ENCODE results near the gene SYNGR3.
A peak's percentile ranks its signal among the peaks of the same experiment; 100 is the strongest.
"Not testable (repeated sequence)": the region's sequence is repeated elsewhere in the genome, so short reads cannot be mapped to it uniquely, and the experiment has no call there.

SYNGR3 gene

GRCh38 chr16:2011726-2012125, 22.0 kb downstream of the SYNGR3 start:
- not testable (repeated sequence) for H3K4me3 ChIP-seq (ENCODE audit: low read length); H3K4me1 ChIP-seq (ENCODE audit: control insufficient read depth, insufficient read depth, low read length); H3K36me3 ChIP-seq (ENCODE audit: control insufficient read depth, insufficient read depth, low read length); DNase-seq (ENCODE audit: low read depth, low spot score); H3K9me3 ChIP-seq (ENCODE audit: control insufficient read depth, insufficient read depth, low read length); H3K27ac ChIP-seq (ENCODE audit: low read length); H3K27me3 ChIP-seq (ENCODE audit: control insufficient read depth, insufficient read depth, low read length)
- WGBS (ENCODE audit: insufficient coverage, insufficient read length), result no CpG with 5 or more reads among the region's 9 CpGs

DNA sequence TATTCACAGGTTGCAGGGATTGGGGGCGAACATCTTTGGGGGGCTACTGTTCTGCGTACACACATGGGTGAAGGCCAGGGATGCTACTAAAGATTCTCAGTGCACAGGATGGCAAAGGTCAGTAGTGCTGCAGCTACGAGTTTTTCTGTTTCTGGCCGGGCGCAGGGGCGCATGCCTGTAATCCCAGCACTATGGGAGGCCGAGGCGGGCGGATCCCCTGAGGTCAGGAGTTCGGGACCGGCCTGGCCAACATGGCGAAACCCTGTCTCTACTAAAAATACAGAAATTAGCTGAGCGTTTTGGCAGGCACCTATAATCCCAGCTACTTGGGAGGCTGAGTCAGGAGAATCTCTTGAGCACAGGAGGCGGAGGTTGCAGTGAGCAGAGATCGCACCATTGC, 23.8 kb downstream of the SYNGR3 start:
- Histone ChIP-seq H3K4me3 (ENCODE audit: low read length) (no peak overlapping the region), H3K27ac (ENCODE audit: low read length) (no peak overlapping the region), H3K27me3 (ENCODE audit: control insufficient read depth, insufficient read depth, low read length) (no peaks in the 10 kb centered on the region), H3K9me3 (ENCODE audit: control insufficient read depth, insufficient read depth, low read length) (no peaks in the 10 kb centered on the region), H3K4me1 (ENCODE audit: control insufficient read depth, insufficient read depth, low read length) (no peaks in the 10 kb centered on the region; the same call in 1 of the 2 replicates), H3K36me3 (ENCODE audit: control insufficient read depth, insufficient read depth, low read length) (no peaks in the 10 kb centered on the region)
- no peak for DNase-seq (ENCODE audit: low read depth, low spot score)
- no CpG with 5 or more reads among the region's 15 CpGs for WGBS (ENCODE audit: insufficient coverage, insufficient read length)

DNA sequence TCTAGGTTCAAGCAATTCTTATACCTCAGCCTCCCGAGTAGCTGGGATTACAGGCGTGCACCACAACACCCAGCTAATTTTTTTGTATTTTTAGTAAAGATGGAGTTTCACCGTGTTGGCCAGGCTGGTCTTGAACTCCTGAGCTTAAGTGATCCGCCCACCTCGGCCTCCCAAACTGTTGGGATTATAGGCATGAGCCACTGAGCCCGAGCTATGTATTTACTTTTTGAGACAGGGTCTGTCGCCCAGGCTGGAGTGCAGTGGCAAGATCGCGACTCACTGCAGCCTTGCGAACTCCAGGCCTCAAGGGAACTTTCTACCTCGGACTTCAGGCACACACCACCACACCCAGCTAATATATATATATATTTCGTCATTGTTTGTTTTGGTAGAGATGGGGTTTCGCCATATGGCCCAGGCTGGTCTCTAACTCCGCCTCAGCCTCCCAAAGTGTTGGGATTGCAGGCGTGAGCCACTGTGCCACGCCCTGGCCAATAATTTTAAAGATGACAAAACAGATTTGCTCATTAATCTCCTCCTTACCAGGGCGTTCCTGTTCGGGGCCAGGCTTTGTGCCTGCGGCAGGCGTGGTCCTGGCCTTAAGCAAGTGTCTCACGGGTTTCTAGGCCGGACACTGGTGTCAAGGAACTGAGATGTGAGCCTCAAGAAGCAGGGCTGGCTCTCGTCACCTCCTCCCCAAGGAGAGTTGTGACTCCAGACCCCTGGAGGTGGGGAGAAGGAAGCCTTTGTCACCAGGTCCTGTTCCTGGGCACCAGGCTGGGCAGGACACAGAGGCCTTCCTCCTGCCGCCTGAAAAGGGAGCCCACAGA, 25.6 kb downstream of the SYNGR3 start:
- H3K36me3 ChIP-seq (ENCODE audit: control insufficient read depth, insufficient read depth, low read length), result no peaks in the 10 kb centered on the region
- no peak for DNase-seq (ENCODE audit: low read depth, low spot score)
- no peaks in the 10 kb centered on the region for H3K9me3 ChIP-seq (ENCODE audit: control insufficient read depth, insufficient read depth, low read length)
- no peak overlapping the region for H3K4me3 ChIP-seq (ENCODE audit: low read length)
- WGBS (ENCODE audit: insufficient coverage, insufficient read length), result no CpG with 5 or more reads among the region's 24 CpGs
- peaks cover 12% of the 10 kb centered on the region; the same call in 1 of the 2 replicates for H3K27me3 ChIP-seq (ENCODE audit: control insufficient read depth, insufficient read depth, low read length)
- no peak overlapping the region for H3K27ac ChIP-seq (ENCODE audit: low read length)
- no peaks in the 10 kb centered on the region; the same call in 1 of the 2 replicates for H3K4me1 ChIP-seq (ENCODE audit: control insufficient read depth, insufficient read depth, low read length)

DNA sequence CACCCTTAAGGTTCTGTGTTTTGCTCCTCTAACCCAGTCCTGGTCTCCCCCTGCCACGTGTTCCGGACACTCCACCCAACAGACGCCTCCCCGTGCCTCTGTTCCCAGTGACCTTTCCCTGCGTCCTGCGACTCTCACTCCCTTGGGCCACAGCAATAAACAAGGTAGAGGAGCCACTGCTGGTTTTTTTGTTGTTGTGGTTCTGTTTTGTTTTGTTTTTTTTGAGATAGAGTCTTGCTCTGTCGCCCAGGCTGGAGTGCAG, 26.1 kb downstream of the SYNGR3 start:
- no peak for DNase-seq (ENCODE audit: low read depth, low spot score)
- H3K4me3 ChIP-seq (ENCODE audit: low read length), result no peak overlapping the region
- H3K4me1 ChIP-seq (ENCODE audit: control insufficient read depth, insufficient read depth, low read length), result no peaks in the 10 kb centered on the region
- H3K27me3 ChIP-seq (ENCODE audit: control insufficient read depth, insufficient read depth, low read length), result peaks cover 14% of the 10 kb centered on the region
- WGBS (ENCODE audit: insufficient coverage, insufficient read length), result no CpG with 5 or more reads among the region's 7 CpGs
- no peak overlapping the region for H3K27ac ChIP-seq (ENCODE audit: low read length)
- no peaks in the 10 kb centered on the region for H3K9me3 ChIP-seq (ENCODE audit: control insufficient read depth, insufficient read depth, low read length)
- H3K36me3 ChIP-seq (ENCODE audit: control insufficient read depth, insufficient read depth, low read length), result no peaks in the 10 kb centered on the region

DNA sequence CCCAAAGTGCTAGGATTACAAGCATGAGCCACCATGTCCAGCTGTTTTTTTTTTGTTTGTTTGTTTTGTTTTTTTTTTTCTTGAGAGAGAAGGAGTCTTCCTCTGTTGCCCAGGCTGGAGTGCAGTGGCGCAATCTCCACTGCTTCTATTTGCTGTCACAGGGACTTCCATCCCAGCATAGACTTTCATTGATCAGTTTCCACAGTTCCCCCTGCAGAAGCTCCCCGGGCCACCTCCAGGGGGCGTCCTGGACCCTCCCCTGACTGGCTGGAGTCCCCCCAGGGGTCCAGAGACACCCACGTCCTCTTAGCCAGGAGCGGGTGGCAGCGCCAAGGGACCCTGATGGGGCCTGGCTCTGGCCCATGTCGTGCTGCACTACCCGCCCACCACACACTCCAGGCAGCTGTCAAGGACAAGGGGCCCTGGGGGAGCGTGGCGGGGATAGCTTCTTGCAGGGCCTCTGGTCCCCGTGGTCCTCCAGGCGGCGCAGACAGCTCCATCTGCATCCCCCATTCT, 26.7 kb downstream of the SYNGR3 start:
- H3K27me3 ChIP-seq (ENCODE audit: control insufficient read depth, insufficient read depth, low read length), result peaks cover 17% of the 10 kb centered on the region
- H3K4me1 ChIP-seq (ENCODE audit: control insufficient read depth, insufficient read depth, low read length), result no peaks in the 10 kb centered on the region
- no peaks in the 10 kb centered on the region for H3K36me3 ChIP-seq (ENCODE audit: control insufficient read depth, insufficient read depth, low read length)
- no peaks in the 10 kb centered on the region for H3K9me3 ChIP-seq (ENCODE audit: control insufficient read depth, insufficient read depth, low read length)
- no peak overlapping the region for H3K27ac ChIP-seq (ENCODE audit: low read length)
- no peak for DNase-seq (ENCODE audit: low read depth, low spot score)
- no peak overlapping the region for H3K4me3 ChIP-seq (ENCODE audit: low read length)
- WGBS (ENCODE audit: insufficient coverage, insufficient read length), result no CpG with 5 or more reads among the region's 13 CpGs

GRCh38 chr16:2019518-2019920, 29.7 kb downstream of the SYNGR3 start, which contains the start of gene NPW:
NPW (plus strand) TSS chr16:2019785.
- no peak for DNase-seq (ENCODE audit: low read depth, low spot score)

DNA sequence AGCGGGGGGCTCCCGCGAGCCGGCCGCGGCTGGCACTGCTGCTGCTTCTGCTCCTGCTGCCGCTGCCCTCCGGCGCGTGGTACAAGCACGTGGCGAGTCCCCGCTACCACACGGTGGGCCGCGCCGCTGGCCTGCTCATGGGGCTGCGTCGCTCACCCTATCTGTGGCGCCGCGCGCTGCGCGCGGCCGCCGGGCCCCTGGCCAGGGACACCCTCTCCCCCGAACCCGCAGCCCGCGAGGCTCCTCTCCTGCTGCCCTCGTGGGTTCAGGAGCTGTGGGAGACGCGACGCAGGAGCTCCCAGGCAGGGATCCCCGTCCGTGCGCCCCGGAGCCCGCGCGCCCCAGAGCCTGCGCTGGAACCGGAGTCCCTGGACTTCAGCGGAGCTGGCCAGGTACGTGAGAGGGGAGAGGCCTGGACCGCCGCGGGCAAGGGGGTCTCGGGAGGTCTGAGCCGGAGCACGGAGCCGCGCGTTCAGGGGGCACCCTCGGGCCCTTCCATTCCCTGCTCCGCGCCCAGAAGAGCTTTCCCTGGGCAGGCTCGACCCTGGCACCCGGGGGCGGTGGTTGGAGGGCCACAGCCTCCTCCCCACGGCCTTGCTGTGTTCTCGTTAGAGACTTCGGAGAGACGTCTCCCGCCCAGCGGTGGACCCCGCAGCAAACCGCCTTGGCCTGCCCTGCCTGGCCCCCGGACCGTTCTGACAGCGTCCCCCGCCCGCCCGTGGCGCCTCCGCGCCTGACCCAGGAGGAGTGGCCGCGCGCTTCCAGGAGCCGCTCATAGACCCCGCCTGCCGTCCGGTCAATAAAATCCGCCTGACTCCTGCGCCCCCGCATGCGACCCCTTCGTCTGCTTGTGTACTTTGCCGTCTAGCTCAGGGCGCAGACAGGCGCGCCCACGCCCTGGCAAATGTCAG, 30.4 kb downstream of the SYNGR3 start:
- peaks cover 17% of the 10 kb centered on the region for H3K27me3 ChIP-seq (ENCODE audit: control insufficient read depth, insufficient read depth, low read length)
- no peaks in the 10 kb centered on the region for H3K36me3 ChIP-seq (ENCODE audit: control insufficient read depth, insufficient read depth, low read length)
- H3K4me1 ChIP-seq (ENCODE audit: control insufficient read depth, insufficient read depth, low read length), result no peaks in the 10 kb centered on the region
- no peak overlapping the region for H3K27ac ChIP-seq (ENCODE audit: low read length)
- no peak for DNase-seq (ENCODE audit: low read depth, low spot score)
- H3K9me3 ChIP-seq (ENCODE audit: control insufficient read depth, insufficient read depth, low read length), result no peaks in the 10 kb centered on the region
- no CpG with 5 or more reads among the region's 96 CpGs for WGBS (ENCODE audit: insufficient coverage, insufficient read length)
- peak overlapping the region; percentile 33; the same call in 1 of the 2 replicates for H3K4me3 ChIP-seq (ENCODE audit: low read length)

More at GRCh38 chr16:2019518-2019920, 29.7 kb downstream of the SYNGR3 start, which contains the start of gene NPW:
- Histone ChIP-seq H3K9me3 (ENCODE audit: control insufficient read depth, insufficient read depth, low read length) (no peaks in the 10 kb centered on the region), H3K36me3 (ENCODE audit: control insufficient read depth, insufficient read depth, low read length) (no peaks in the 10 kb centered on the region), H3K27ac (ENCODE audit: low read length) (no peak within 1 kb of the TSS), H3K27me3 (ENCODE audit: control insufficient read depth, insufficient read depth, low read length) (peaks cover 17% of the 10 kb centered on the region), H3K4me3 (ENCODE audit: low read length) (peak within 1 kb of the TSS; percentile 33; the same call in 1 of the 2 replicates), H3K4me1 (ENCODE audit: control insufficient read depth, insufficient read depth, low read length) (no peaks in the 10 kb centered on the region)
- WGBS (ENCODE audit: insufficient coverage, insufficient read length), result no CpG with 5 or more reads among the region's 33 CpGs

DNA sequence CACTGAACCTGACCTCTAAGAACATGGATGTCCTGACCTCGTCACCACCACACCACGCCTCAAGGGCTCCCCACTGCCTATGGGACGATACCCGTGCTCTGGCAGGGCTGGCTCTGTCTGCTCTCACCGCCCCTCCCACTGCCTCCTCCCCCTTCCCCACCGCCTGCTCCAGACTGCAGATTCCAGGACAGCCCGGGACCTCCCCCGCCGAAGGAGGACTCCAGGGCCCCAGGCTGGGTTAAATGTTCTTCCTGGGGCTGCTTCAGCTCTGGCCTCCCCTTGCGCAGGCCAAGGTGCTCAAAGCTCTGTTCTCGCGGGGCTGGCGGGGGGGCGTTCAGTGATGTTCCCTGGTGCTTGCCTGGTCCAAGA, 32.9 kb downstream of the SYNGR3 start:
- Histone ChIP-seq H3K27ac (ENCODE audit: low read length) (no peak overlapping the region), H3K27me3 (ENCODE audit: control insufficient read depth, insufficient read depth, low read length) (peaks cover 20% of the 10 kb centered on the region), H3K36me3 (ENCODE audit: control insufficient read depth, insufficient read depth, low read length) (no peaks in the 10 kb centered on the region), H3K4me1 (ENCODE audit: control insufficient read depth, insufficient read depth, low read length) (peaks cover 3% of the 10 kb centered on the region; the same call in 1 of the 2 replicates), H3K9me3 (ENCODE audit: control insufficient read depth, insufficient read depth, low read length) (no peaks in the 10 kb centered on the region), H3K4me3 (ENCODE audit: low read length) (peak overlapping the region; percentile 2; the same call in 1 of the 2 replicates)
- no peak for DNase-seq (ENCODE audit: low read depth, low spot score)
- WGBS (ENCODE audit: insufficient coverage, insufficient read length), result no CpG with 5 or more reads among the region's 14 CpGs

DNA sequence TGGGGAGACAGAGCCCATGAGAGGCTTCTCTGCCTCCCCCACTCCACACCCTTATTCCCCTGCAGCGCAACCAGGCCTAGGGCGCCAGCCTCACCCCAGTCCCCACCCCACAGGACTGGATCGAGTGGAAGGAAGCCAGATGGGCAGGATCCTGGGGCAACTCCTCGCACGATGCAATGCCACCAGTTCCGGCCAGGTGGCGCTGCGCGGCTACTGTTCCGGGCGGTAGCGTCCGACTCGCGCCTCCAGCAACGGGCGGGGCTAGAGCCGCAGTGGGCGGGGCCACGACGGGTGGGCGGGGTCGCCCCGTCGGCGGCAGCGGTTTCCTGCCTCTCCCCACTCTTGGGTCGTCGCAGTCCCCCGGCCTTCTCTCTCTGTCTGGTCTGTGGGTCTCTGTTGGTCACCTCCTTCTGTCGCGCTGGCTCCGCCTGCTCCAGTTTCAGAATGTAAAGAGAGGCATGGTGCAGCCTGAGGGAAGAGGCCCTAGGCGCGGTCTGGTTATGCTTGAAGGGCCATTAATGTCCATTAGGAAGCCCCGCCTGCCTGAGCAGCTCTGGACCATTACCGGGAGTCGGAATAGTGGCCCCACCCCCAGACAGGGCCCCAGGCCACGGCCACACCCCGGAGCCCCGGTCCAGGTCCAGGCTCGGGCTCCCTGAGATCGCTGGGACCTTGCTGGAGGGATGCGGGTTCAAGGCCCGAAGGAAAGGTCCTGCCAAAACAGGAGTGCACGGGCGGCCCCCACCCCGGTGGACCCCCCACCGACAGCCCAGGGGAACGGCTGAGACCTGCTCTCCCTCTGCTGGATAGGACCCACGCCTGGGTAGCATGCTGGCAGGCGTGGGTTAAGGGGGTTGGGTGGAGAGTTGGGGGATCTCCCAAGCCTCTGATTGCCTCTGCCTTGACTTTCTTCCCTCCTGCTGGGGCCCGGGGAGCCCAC, 33.6 kb downstream of the SYNGR3 start:
- H3K4me3 ChIP-seq (ENCODE audit: low read length), result peak overlapping the region; percentile 41; the same call in 1 of the 2 replicates
- no peak overlapping the region for H3K27ac ChIP-seq (ENCODE audit: low read length)
- no CpG with 5 or more reads among the region's 53 CpGs for WGBS (ENCODE audit: insufficient coverage, insufficient read length)
- peaks cover 3% of the 10 kb centered on the region; the same call in 1 of the 2 replicates for H3K4me1 ChIP-seq (ENCODE audit: control insufficient read depth, insufficient read depth, low read length)
- DNase-seq (ENCODE audit: low read depth, low spot score), result peak; percentile 91
- H3K27me3 ChIP-seq (ENCODE audit: control insufficient read depth, insufficient read depth, low read length), result peaks cover 20% of the 10 kb centered on the region
- H3K9me3 ChIP-seq (ENCODE audit: control insufficient read depth, insufficient read depth, low read length), result no peaks in the 10 kb centered on the region
- no peaks in the 10 kb centered on the region for H3K36me3 ChIP-seq (ENCODE audit: control insufficient read depth, insufficient read depth, low read length)
